Naive thymus-derived CD8-positive, alpha-beta T cell (primary cell): ENCODE measurements around the gene ZNF485. TPM values are rescaled to one million over a fixed set of nuclear protein-coding genes. Genes with fewer than 3 reads are reported as not detected.
A peak's percentile ranks its signal among the peaks of the same experiment; 100 is the strongest.

ENCODE experiments used
- ATAC-seq, 2 donors: fragments of 150-1000 bp; cut with Tn5 transposase in 1 of 2; sonication (Bioruptor Pico), chemical (Tn5 transposase) in 1 of 2; 1 replicate in 1 of 2; 2 replicates in 1 of 2; pipeline ENCODE4 v1.10.0; 2021; ENCODE audit warnings: mild to moderate bottlenecking in 2 of 2, moderate library complexity in 2 of 2
- POLR2A ChIA-PET: fragments of 350-600 bp; sonication (Branson Sonifier 250); formaldehyde crosslinking; loops from one replicate; lab custom pipeline; 2021; ENCODE audit warnings: antibody characterized with exemption; lab: Charles Lee
- DNase-seq, 10 donors: peaks; one replicate each; pipeline versions ENCODE4 v3.0.0 to v3.0.0-alpha.2; 2020 to 2022
- H3K27ac Mint-ChIP-seq, 10 donors: one replicate each; pipeline ENCODE4 v1.8.0; 2020 to 2022; ENCODE audit warnings: mild to moderate bottlenecking in 10 of 10, mixed read lengths in 10 of 10, moderate library complexity in 4 of 10, inconsistent platforms in 1 of 10
- H3K27me3 Mint-ChIP-seq, 5 donors: one replicate each; pipeline ENCODE4 v1.8.0; 2021 to 2022; ENCODE audit warnings: mixed read lengths in 5 of 5
- H3K36me3 Mint-ChIP-seq, 3 donors: one replicate each; pipeline ENCODE4 v1.8.0; 2020 to 2022; ENCODE audit warnings: mixed read lengths in 3 of 3, mild to moderate bottlenecking in 2 of 3, inconsistent platforms in 1 of 3
- H3K4me1 Mint-ChIP-seq, 4 donors: one replicate each; pipeline ENCODE4 v1.8.0; 2021 to 2022; ENCODE audit warnings: mixed read lengths in 4 of 4
- H3K4me3 Mint-ChIP-seq, 10 donors: one replicate each; pipeline ENCODE4 v1.8.0; 2020 to 2022; ENCODE audit warnings: mild to moderate bottlenecking in 10 of 10, mixed read lengths in 10 of 10, moderate library complexity in 6 of 10, inconsistent platforms in 1 of 10
- H3K9me3 Mint-ChIP-seq, 9 donors: one replicate each; pipeline ENCODE4 v1.8.0; 2020 to 2022; ENCODE audit warnings: mixed read lengths in 9 of 9, mild to moderate bottlenecking in 3 of 9, inconsistent platforms in 1 of 9, moderate library complexity in 1 of 9
- polyA plus RNA-seq, 3 donors: library from polyadenylated mRNA; unstranded; fragments of 300-500 nt; fragmentation: Illumina TruSeq; gene quantifications; one replicate each; pipeline ENCODE4 v1.2.3, GENCODE V29; 2021
- total RNA-seq, 8 experiments: library from RNA in 2 of 8; stranded (reverse) in 2 of 8; gene quantifications; one replicate each; pipeline ENCODE4 v1.2.3 and lab custom pipeline; 2021 to 2026

The ZNF485 gene
- total RNA-seq (10 to 100 TPM; 11.7 to 12.6 TPM), polyA plus RNA-seq (1 to 10 TPM; 4.5 to 6.8 (median 5.9) TPM), total RNA-seq (lab: John Stamatoyannopoulos, UW) (4.9 to 22.7 (median 10.3) reads per million in 6 experiments)

DNA sequence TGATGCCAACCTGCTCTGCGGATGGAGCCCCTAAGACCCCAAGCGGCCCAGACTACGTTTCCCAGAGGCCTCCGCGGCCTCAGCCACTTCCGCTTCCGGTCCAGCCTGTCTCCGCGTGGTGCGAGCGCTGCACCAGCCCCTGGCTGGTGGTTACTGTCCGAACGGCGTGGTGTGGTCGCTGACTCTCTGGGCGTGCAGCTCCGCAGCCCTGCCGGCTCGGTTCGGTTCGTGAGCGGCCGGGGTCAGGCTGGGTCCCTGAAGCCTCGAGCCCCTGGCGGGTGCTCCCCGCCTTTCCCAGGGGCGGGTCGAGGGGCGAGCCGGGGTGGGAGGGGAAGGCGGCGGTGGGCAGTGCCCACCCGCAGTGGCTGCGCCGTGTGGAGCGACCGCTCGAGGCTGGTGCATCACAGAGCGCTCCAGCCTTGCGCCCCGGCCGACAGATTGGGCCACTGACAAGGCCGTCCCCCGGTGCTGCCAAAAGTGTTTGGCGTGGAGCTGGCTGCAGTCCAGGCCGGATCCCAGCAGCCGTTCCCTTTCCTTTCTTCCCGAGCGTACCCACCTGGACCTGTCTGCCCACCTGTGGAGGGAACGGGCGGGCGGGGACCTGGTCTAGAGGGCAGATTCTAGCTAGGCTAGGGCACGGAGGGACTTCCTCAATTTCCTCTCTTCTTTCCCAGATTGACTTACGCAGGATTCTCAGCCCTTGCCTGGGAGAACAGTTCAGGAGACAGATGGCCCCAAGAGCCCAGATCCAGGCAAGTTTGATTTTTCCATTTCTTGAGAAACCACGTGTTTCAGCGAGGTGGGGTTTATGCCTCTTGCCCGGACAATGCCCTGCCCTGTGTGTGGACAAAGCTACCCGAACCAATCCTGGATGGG lies at the start of gene ZNF485:
Gene ZNF485 (plus strand): TSS at position 116 of the 876 bp plus-strand sequence. CDS start 613 bp downstream, at position 729.
- Mint-ChIP-seq H3K4me3 (peak within 1 kb of the TSS; percentile 76 to 90 (median 85)), H3K4me1 (peaks cover 17 to 38% (median 34%) of the 10 kb centered on the region in 4 donors), H3K27ac (peak within 1 kb of the TSS; percentile 39 to 94 (median 86)), H3K9me3 (peaks cover 0 to 2% (median 0%) of the 10 kb centered on the region in 9 donors), H3K36me3 (peaks cover 10 to 28% (median 28%) of the 10 kb centered on the region in 3 donors), H3K27me3 (peaks cover 0 to 4% (median 0%) of the 10 kb centered on the region in 5 donors)
- DNase-seq (peak; percentile 41 to 80 (median 58)), ATAC-seq (peak; percentile 91 to 96)
- POLR2A ChIA-PET, result interaction anchor here (0.9 to 2.2 kb wide), 5 partner anchors 11 to 43 kb away, joined by 3 to 10 read pairs (median 4); partner anchors contain the start of genes ZNF239 and ZNF32

DNA sequence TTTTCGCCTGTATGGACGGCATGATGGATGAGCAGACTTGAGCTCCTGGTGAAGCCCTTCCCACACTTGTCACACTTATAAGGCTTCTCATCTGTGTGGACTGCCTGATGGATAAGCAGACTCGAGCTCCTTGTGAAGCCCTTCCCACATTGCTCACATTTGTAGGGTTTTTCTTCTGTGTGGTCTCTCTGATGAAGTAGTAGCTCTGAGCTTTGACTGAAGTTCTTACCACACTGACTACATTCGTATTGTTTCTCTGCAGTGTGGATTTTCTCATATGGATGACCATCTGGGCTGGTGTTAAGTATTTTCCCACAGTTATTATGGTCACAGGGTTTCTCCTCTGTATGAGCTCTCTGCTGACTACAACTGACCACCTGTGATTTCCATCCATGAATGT lies 49.0 kb upstream of the ZNF485 start:
- no peak overlapping the region for H3K4me3 Mint-ChIP-seq
- peaks cover 32 to 100% (median 63%) of the 10 kb centered on the region in 9 donors for H3K9me3 Mint-ChIP-seq
- H3K36me3 Mint-ChIP-seq, result peaks cover 57 to 82% (median 73%) of the 10 kb centered on the region in 3 donors
- POLR2A ChIA-PET, result no interaction called here
- ATAC-seq, result no peak
- no peak for DNase-seq
- no peaks in the 10 kb centered on the region for H3K27me3 Mint-ChIP-seq
- no peaks in the 10 kb centered on the region for H3K4me1 Mint-ChIP-seq
- H3K27ac Mint-ChIP-seq, result no peak overlapping the region

DNA sequence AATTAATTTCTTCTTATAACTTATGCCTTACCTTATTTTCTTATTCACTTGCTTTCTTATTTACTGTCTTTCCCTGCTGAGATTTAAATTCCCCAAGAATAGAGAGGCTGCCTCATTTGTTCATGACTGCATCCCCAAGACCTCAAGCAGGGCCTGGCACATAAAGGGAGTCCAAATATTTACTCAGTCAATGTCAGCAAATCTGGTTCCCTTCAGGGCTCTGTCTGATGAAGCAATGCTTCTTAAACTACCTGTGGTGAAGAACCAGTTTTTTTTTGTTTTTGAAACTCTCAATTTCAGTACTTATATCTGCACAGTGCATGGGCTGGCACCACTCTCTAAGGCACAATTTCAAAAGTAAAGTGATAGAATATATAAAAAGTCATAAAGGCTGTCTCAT lies 36.6 kb upstream of the ZNF485 start:
- Mint-ChIP-seq H3K27ac (peak overlapping the region in 1 of 10 donors; percentile 0), H3K4me1 (peaks cover 15 to 39% (median 35%) of the 10 kb centered on the region in 4 donors), H3K36me3 (peaks cover 13 to 22% (median 18%) of the 10 kb centered on the region in 3 donors), H3K9me3 (peaks cover 0 to 26% (median 3%) of the 10 kb centered on the region in 9 donors), H3K4me3 (no peak overlapping the region), H3K27me3 (no peaks in the 10 kb centered on the region)
- POLR2A ChIA-PET, result no interaction called here
- DNase-seq, result no peak
- no peak for ATAC-seq

DNA sequence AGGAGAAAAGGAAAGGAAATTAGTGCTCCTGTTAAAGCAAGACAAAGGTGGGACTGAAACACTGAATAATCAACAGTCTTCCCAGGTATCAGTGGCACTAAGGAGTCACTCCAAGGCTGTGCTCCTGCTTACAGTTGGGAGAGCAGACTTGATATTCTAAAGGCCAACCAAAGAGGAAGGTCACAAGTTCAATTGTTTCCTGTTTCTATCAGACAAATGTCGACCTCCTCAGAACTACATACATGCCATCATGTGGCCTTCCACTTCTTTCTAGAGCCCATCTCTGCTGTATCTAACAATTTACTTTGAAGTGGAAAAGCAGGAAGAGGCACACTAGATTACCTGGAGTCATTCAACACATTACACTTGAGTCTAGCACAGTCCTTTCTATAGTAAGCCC lies 35.3 kb upstream of the ZNF485 start:
- Mint-ChIP-seq H3K4me1 (peaks cover 21 to 51% (median 48%) of the 10 kb centered on the region in 4 donors), H3K36me3 (peaks cover 6 to 16% (median 13%) of the 10 kb centered on the region in 3 donors), H3K4me3 (no peak overlapping the region), H3K27me3 (no peaks in the 10 kb centered on the region), H3K27ac (peak overlapping the region; percentile 1 to 79 (median 16)), H3K9me3 (peaks cover 0 to 20% (median 10%) of the 10 kb centered on the region in 9 donors)
- no peak for ATAC-seq
- POLR2A ChIA-PET, result no interaction called here
- no peak for DNase-seq

DNA sequence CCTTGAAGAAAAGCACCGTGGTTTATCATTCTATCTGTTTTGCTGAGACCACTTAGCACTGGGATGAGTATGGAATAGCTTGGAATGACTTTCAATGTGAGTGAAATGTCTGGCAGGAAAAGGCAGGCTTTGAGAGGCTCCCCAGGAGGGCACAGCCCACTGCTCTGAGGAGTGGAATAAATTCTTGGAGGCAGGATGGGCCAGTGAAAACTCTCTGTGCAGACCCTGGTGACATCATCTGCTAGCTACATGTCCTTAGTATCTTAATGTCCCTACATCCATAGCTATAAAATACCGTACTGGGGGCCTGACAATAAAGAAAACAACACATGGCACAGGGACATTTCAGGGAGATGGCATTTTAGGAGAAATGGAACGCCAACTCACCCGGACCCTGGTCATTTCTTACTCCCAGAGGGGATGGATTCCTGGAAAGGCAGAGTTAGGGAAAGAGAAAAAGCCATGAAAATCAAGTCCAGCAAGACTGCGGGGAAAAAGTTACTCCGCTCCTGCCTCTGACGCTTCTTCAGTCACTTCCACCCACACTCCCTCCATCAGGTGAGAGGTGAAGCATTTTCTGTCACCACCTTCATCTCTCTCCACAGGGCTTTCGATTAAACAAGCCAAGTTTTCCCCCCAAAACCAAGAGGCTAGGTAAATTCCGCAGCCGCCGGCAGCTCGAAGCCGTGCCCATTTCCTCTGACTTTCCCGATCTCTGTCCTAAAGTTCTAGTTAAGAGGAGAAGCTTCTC lies 32.8 kb upstream of the ZNF485 start:
- H3K9me3 Mint-ChIP-seq, result peaks cover 0 to 32% (median 4%) of the 10 kb centered on the region in 9 donors
- peaks cover 5 to 7% (median 6%) of the 10 kb centered on the region in 3 donors for H3K36me3 Mint-ChIP-seq
- DNase-seq, result peak in 1 of 10 donors; percentile 1
- peak overlapping the region; percentile 81 to 95 (median 89) for H3K27ac Mint-ChIP-seq
- H3K4me1 Mint-ChIP-seq, result peaks cover 20 to 60% (median 54%) of the 10 kb centered on the region in 4 donors
- ATAC-seq, result peak; percentile 10 to 21
- POLR2A ChIA-PET, result interaction anchor here (0.8 to 2.0 kb wide), 9 partner anchors 18 to 1427 kb away, joined by 3 to 10 read pairs (median 5); partner anchors contain the start of genes CSGALNACT2, ZNF22 and ZNF32
- H3K4me3 Mint-ChIP-seq, result peak overlapping the region; percentile 69 to 86 (median 74)
- H3K27me3 Mint-ChIP-seq, result no peaks in the 10 kb centered on the region

DNA sequence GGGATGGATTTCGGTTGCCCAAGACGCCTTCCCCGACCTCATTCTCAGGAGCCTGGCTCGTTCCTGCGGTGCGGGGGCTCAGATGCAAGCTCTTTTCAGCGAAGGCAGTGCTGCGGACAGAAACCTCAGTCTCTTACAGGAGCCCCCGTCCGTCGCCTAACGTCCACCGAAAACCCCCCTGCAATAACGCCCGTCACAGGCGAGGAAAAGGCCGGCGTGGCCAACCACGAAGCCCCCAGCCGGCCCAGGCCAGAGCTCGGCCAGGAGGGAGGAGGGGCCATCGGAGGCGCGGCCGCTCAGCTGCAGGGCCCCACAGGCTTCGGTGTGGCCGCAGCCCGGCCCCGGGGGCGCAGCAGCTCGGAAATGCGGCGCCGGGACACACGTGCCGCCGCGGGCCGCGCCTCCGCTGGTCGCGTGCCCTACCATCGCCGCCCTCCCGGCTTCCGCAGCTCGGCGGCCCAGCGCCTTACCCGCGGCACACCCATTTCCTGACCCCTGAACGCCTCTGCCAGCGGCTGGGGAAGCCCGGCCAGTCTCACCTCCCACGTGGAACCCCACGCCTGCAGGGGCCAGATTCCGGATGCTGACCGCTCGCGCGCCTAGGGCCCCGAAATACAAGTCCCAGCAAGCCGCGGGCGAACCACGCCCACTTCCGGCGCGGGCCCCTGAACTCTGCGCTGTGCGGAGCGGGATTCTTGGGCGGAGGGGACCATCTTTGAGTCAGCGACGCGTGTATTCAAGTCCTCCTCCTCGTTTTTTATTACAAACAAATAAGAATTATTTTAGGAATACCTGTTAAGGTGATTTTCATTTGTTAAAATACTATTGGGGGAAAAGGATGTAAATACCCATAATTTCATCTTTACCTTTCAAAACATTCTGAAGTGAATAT lies 32.0 kb upstream of the ZNF485 start, which contains the start of gene ZNF239:
Gene ZNF239 (minus strand): TSS at position 616 of the 892 bp plus-strand sequence. CDS start 16,537 bp downstream, outside the sequence.
- peak within 1 kb of the TSS; percentile 86 to 94 (median 90) for H3K4me3 Mint-ChIP-seq
- peak; percentile 65 to 88 (median 78) for DNase-seq
- peak within 1 kb of the TSS; percentile 89 to 95 (median 92) for H3K27ac Mint-ChIP-seq
- H3K9me3 Mint-ChIP-seq, result peaks cover 0 to 32% (median 4%) of the 10 kb centered on the region in 9 donors
- ATAC-seq, result peak; percentile 89
- peaks cover 5 to 7% (median 6%) of the 10 kb centered on the region in 3 donors for H3K36me3 Mint-ChIP-seq
- peaks cover 20 to 60% (median 54%) of the 10 kb centered on the region in 4 donors for H3K4me1 Mint-ChIP-seq
- H3K27me3 Mint-ChIP-seq, result no peaks in the 10 kb centered on the region
- POLR2A ChIA-PET, result interaction anchor here (0.6 to 2.0 kb wide), 9 partner anchors 17 to 1426 kb away, joined by 3 to 10 read pairs (median 5); partner anchors contain the start of genes CSGALNACT2, ZNF22 and ZNF32

DNA sequence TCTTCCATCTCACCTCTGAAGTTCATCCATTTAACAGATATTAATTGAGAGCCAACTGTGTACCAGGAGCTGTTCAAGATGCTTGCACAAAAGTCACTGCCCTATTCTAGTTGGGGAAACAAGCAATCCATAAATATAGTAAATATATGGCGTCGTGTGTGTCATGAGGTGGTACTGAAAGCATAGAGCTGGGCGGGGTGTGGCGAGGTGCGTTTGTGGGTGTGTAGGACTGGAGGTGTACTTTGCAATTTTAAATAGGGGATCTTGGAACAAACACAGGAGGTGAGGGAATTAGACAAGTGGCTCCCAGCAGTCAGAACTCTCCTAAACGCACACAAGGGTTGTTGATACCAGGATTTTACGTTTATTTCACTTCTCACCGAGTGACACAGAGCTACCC lies 31.3 kb upstream of the ZNF485 start:
- POLR2A ChIA-PET, result interaction anchor here (1.0 to 2.0 kb wide), 3 partner anchors 74 to 1426 kb away, joined by 5 to 10 read pairs (median 6); partner anchors contain the start of genes CSGALNACT2, ZNF22 and ZNF32
- ATAC-seq (no peak), DNase-seq (no peak)
- no peaks in the 10 kb centered on the region for H3K27me3 Mint-ChIP-seq
- peaks cover 5 to 7% (median 6%) of the 10 kb centered on the region in 3 donors for H3K36me3 Mint-ChIP-seq
- peaks cover 20 to 60% (median 54%) of the 10 kb centered on the region in 4 donors for H3K4me1 Mint-ChIP-seq
- peak overlapping the region; percentile 83 to 95 (median 92) for H3K27ac Mint-ChIP-seq
- H3K4me3 Mint-ChIP-seq, result peak overlapping the region; percentile 86 to 94 (median 90)
- H3K9me3 Mint-ChIP-seq, result peaks cover 0 to 32% (median 4%) of the 10 kb centered on the region in 9 donors

DNA sequence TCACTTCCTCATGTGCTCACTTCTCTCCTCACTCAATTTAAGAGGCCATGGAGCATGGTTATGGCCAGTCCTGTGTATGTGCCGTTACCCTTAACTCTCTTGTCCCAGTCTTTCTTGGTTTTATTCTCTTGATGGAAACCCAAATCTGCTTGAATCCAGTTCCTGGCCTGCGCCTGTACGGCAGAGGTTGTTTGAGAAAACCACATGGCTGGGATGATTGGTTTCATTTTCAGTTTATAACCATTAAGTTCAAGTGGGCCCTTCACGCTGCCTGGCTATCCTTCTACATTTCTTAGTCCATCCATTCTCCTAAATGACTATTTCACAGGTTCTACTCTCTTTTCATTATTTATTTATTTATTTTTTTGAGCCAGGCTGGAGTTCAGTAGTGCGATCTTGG lies 30.2 kb upstream of the ZNF485 start:
- POLR2A ChIA-PET, result interaction anchor here (0.6 kb wide), 1 partner anchor 24 kb away, joined by 5 read pairs; no protein-coding TSS in a partner anchor
- DNase-seq (no peak), ATAC-seq (no peak)
- peaks cover 0 to 32% (median 3%) of the 10 kb centered on the region in 9 donors for H3K9me3 Mint-ChIP-seq
- H3K27me3 Mint-ChIP-seq, result no peaks in the 10 kb centered on the region
- H3K4me1 Mint-ChIP-seq, result peaks cover 16 to 51% (median 47%) of the 10 kb centered on the region in 4 donors
- peak overlapping the region in 9 of 10 donors; percentile 65 to 95 (median 91) for H3K27ac Mint-ChIP-seq
- peak overlapping the region in 9 of 10 donors; percentile 52 to 93 (median 86) for H3K4me3 Mint-ChIP-seq
- H3K36me3 Mint-ChIP-seq, result peaks cover 0 to 2% (median 0%) of the 10 kb centered on the region in 3 donors

DNA sequence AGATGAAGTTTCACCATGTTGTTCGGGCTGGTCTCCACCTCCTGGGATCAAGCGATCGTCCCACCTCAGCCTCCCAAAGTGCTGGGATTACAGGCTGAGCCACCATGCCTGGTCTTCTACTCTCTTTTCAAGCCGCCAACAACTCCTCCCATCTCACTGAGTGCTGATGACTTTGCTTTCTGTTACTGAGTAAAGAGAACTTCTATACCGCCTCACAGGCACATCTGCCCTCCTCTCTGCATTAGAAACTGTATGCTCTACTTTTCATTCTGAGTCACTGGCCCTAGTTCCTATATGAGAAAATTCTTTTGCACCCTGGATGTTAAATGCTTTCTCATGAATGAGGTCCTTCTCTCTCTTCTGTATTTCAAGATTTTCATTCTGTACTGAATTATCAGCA lies 29.7 kb upstream of the ZNF485 start:
- H3K27me3 Mint-ChIP-seq, result no peaks in the 10 kb centered on the region
- no peak for ATAC-seq
- POLR2A ChIA-PET, result no interaction called here
- H3K9me3 Mint-ChIP-seq, result peaks cover 0 to 32% (median 3%) of the 10 kb centered on the region in 9 donors
- peaks cover 14 to 48% (median 42%) of the 10 kb centered on the region in 4 donors for H3K4me1 Mint-ChIP-seq
- H3K4me3 Mint-ChIP-seq, result peak overlapping the region in 6 of 10 donors; percentile 31 to 72 (median 52)
- DNase-seq, result no peak
- H3K27ac Mint-ChIP-seq, result peak overlapping the region in 7 of 10 donors; percentile 44 to 95 (median 69)
- H3K36me3 Mint-ChIP-seq, result peaks cover 0 to 2% (median 0%) of the 10 kb centered on the region in 3 donors

DNA sequence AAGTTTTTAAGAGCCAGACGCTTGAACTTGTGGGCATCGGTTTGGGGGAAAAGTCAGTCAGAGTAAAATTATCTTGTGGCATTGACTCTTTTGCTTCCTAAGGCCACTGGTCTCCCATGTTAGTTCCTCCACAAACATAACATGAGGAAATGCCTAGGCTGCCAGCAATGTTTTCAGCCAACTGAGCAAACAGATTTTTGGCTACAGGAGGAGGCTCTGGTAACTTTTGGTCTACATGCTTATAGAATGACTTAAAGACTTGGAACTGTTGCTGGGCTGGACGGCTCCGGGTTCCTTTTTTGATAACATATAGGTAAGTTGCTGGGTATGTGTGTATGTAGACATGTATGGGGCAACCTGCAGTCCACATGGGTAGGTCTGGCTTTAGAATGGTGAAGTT lies 22.2 kb upstream of the ZNF485 start:
- POLR2A ChIA-PET, result no interaction called here
- DNase-seq (no peak), ATAC-seq (no peak)
- no peaks in the 10 kb centered on the region for H3K9me3 Mint-ChIP-seq
- H3K4me1 Mint-ChIP-seq, result peaks cover 0 to 2% (median 0%) of the 10 kb centered on the region in 4 donors
- H3K27ac Mint-ChIP-seq, result no peak overlapping the region
- peaks cover 0 to 9% (median 1%) of the 10 kb centered on the region in 5 donors for H3K27me3 Mint-ChIP-seq
- no peaks in the 10 kb centered on the region for H3K36me3 Mint-ChIP-seq
- H3K4me3 Mint-ChIP-seq, result no peak overlapping the region

DNA sequence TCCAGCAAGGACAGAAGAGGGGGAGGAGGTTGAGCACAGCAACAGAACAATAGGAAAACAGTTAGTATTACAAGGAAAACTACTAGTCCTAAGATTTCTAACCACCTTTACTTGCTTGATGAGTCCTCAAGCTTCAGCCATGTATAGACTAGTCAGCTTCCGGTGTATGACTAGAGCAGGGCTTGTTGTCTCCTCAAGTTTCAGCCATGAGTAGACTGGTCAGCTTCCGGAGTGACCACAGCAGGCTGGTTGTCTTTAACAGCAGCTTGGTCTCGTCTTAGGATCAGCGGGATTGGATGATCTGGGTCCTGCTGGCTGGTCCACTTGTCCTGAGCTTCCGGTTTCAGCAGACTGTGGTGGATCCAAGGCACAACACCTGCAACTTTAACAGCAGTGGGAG lies 21.2 kb upstream of the ZNF485 start:
- no peak overlapping the region for H3K4me3 Mint-ChIP-seq
- peaks cover 0 to 1% (median 0%) of the 10 kb centered on the region in 9 donors for H3K9me3 Mint-ChIP-seq
- H3K4me1 Mint-ChIP-seq, result peaks cover 0 to 2% (median 0%) of the 10 kb centered on the region in 4 donors
- ATAC-seq (no peak), DNase-seq (no peak)
- H3K27ac Mint-ChIP-seq, result no peak overlapping the region
- peaks cover 0 to 9% (median 1%) of the 10 kb centered on the region in 5 donors for H3K27me3 Mint-ChIP-seq
- POLR2A ChIA-PET, result no interaction called here
- H3K36me3 Mint-ChIP-seq, result no peaks in the 10 kb centered on the region
